K562 (cell line): ENCODE results near the gene RER1.

Experiments used
- E2F4 ChIP-seq: sonication (generic); formaldehyde crosslinking; IDR thresholded peaks from 2 replicates; pipeline ENCODE4 v1.8.0; 2022; ENCODE audit warnings: mild to moderate bottlenecking, low read depth, missing genetic modification reagents
- FOSL1 ChIP-seq: fragments of 200-800 bp; sonication (Bioruptor generic); conservative IDR thresholded peaks from 2 replicates; pipeline ENCODE4 v1.6.1; 2016; ENCODE audit warnings: missing genetic modification characterization, missing compliant biosample characterization
- RAD21 ChIP-seq, 2 experiments: fragments of 250-450 bp in 1 of 2; fragments of 450-650 bp in 1 of 2; sonication (Bioruptor Pico) in 1 of 2; formaldehyde crosslinking in 1 of 2; IDR thresholded peaks in 1 of 2; conservative IDR thresholded peaks in 1 of 2; 2 replicates each; pipeline versions ENCODE4 v1.4.0 to v1.8.0; 2020 to 2022; ENCODE audit warnings: mild to moderate bottlenecking in 2 of 2, moderate library complexity in 1 of 2
- TF ChIP-seq, protein P1 (sequence below), 3 experiments: IDR thresholded peaks in 2 of 3; conservative IDR thresholded peaks in 1 of 3; 2 replicates each; pipeline ENCODE4 v1.5.1; 2011 to 2012; ENCODE audit warnings: low read length in 3 of 3, mild to moderate bottlenecking in 3 of 3, control low read depth in 2 of 3, improper control_type of control experiment in 1 of 3, inconsistent platforms in 1 of 3, low read depth in 1 of 3, mixed read lengths in 1 of 3, moderate library complexity in 1 of 3; ENCODE audit not compliant: insufficient read depth in 2 of 3

GRCh38 chr1:2412773-2413494 lies 21.3 kb downstream of the RER1 start:
- TF ChIP-seq FOSL1 (tag) (no peak), E2F4 (no peak), RAD21 (CRISPR knock-in tag; conservative IDR thresholded peaks at IDR 0.05 in 1 of 2, IDR thresholded peaks at IDR 0.05 in 1 of 2) (peak in 1 of 2 experiments; percentile 4; a peak in 1 of 4 replicates)
- TF ChIP-seq, protein P1, sequence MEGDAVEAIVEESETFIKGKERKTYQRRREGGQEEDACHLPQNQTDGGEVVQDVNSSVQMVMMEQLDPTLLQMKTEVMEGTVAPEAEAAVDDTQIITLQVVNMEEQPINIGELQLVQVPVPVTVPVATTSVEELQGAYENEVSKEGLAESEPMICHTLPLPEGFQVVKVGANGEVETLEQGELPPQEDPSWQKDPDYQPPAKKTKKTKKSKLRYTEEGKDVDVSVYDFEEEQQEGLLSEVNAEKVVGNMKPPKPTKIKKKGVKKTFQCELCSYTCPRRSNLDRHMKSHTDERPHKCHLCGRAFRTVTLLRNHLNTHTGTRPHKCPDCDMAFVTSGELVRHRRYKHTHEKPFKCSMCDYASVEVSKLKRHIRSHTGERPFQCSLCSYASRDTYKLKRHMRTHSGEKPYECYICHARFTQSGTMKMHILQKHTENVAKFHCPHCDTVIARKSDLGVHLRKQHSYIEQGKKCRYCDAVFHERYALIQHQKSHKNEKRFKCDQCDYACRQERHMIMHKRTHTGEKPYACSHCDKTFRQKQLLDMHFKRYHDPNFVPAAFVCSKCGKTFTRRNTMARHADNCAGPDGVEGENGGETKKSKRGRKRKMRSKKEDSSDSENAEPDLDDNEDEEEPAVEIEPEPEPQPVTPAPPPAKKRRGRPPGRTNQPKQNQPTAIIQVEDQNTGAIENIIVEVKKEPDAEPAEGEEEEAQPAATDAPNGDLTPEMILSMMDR (IDR thresholded peaks at IDR 0.05 in 2 of 3, conservative IDR thresholded peaks at IDR 0.05 in 1 of 3; ENCODE audit: insufficient read depth in 2 of 3, low read depth in 1 of 3, low read length in 3 of 3): 0 out of 6 replicates have a peak, but pooled peaks of 1 of the 3 experiments have one; percentile 4
